ENCODE data around the gene GPR4.
A peak's percentile ranks its signal among the peaks of the same experiment; 100 is the strongest.
"Not testable (repeated sequence)": the region's sequence is repeated elsewhere in the genome, so short reads cannot be mapped to it uniquely, and the experiment has no call there.

GPR4 gene

GRCh38 chr19:45623984-45624383 is 22.0 kb upstream of the GPR4 start:
- no peak for DNase-seq

- no peak for DNase-seq
Observed at GRCh38 chr19:45621976-45622503, 20.0 kb upstream of the GPR4 start.

GRCh38 chr19:45621389-45621788 is 19.4 kb upstream of the GPR4 start:
- no peak for DNase-seq

- DNase-seq = no peak
Observed at GRCh38 chr19:45616704-45617017, 14.6 kb upstream of the GPR4 start.

GRCh38 chr19:45615795-45616703 is 14.0 kb upstream of the GPR4 start:
- DNase-seq = peak in 7 of 51 donors; percentile 0 to 29 (median 22)

- not testable (repeated sequence) for DNase-seq
Observed at GRCh38 chr19:45615056-45615455, 13.0 kb upstream of the GPR4 start.

- no peak for DNase-seq
Observed at GRCh38 chr19:45613926-45614725, 12.1 kb upstream of the GPR4 start.

GRCh38 chr19:45608948-45609347 is 6.9 kb upstream of the GPR4 start:
- no peak for DNase-seq

- DNase-seq = peak in 50 of 51 donors; percentile 2 to 79 (median 50)
Observed at GRCh38 chr19:45607071-45608029, 5.3 kb upstream of the GPR4 start.

- DNase-seq = no peak
Observed at GRCh38 chr19:45601115-45601514, 897 bp downstream of the GPR4 start.

GRCh38 chr19:45600340-45600885 is 1.6 kb downstream of the GPR4 start:
- DNase-seq = no peak

- DNase-seq = no peak
Observed at GRCh38 chr19:45599286-45599685, 2.7 kb downstream of the GPR4 start.

- no peak for DNase-seq
Observed at GRCh38 chr19:45598267-45599001, 3.6 kb downstream of the GPR4 start.

- no peak for DNase-seq
Observed at GRCh38 chr19:45597425-45598111, 4.4 kb downstream of the GPR4 start.

GRCh38 chr19:45595814-45596213 is 6.2 kb downstream of the GPR4 start:
- DNase-seq = no peak

GRCh38 chr19:45593520-45593919 is 8.5 kb downstream of the GPR4 start:
- no peak for DNase-seq

GRCh38 chr19:45592366-45592765 is 9.6 kb downstream of the GPR4 start:
- DNase-seq = no peak

- DNase-seq = no peak
Observed at GRCh38 chr19:45591638-45592005, 10.4 kb downstream of the GPR4 start.

GRCh38 chr19:45591004-45591637 is 10.9 kb downstream of the GPR4 start:
- DNase-seq = peak in 14 of 51 donors; percentile 4 to 42 (median 10)

Measured in hypothalamus (tissue), 51 donors.